GM21737 (cell line): ENCODE measurements around the gene RFC4.
A peak's percentile ranks its signal among the peaks of the same experiment; 100 is the strongest.

Experiments
- ATAC-seq: cut with Tn5 transposase; IDR thresholded peaks from one replicate; pipeline ENCODE4 v1.9.1; 2021; ENCODE audit warnings: mild to moderate bottlenecking, moderate library complexity; ENCODE audit not compliant: unreplicated experiment

The RFC4 gene

GRCh38 chr3:186787642-186788481 is 18.4 kb downstream of the RFC4 start:
- no peak for ATAC-seq

- no peak for ATAC-seq
These were observed 19.4 kb downstream of the RFC4 start for GRCh38 chr3:186786922-186787321.

- no peak for ATAC-seq
These were observed 20.7 kb downstream of the RFC4 start for GRCh38 chr3:186785495-186786018.

DNA sequence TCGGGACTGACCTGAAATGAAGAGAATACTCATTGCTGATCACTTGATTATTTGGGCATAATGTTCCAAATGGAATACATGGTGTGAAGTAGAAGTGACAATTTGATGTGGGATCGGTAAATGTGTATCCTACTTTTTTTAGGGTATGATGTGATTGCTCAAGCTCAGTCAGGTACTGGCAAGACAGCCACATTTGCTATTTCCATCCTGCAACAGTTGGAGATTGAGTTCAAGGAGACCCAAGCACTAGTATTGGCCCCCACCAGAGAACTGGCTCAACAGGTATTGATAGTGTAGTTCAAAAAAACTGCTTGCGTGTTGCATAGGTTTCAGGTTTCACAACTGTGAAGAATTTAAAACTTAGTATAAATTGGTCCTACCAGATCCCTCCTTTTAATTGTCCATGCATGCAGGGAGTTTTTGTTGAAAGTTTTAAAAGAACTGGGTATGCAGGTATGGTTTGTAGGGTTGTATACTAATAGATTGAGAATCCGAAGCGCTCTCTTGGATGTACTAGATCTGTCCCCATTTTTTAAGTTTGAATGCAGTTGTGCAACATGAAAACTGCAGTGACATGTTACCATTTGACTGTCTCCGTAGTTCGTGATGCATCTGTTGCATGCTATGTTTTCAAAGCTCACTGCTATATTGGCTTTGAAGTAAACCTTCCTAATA is 21.3 kb downstream of the RFC4 start:
- no peak for ATAC-seq

GRCh38 chr3:186783731-186784515 is 22.4 kb downstream of the RFC4 start:
- peak; percentile 66 for ATAC-seq

GRCh38 chr3:186783058-186783730 is 23.1 kb downstream of the RFC4 start, which contains the start of gene EIF4A2:
Gene EIF4A2 (plus strand): TSS chr3:186783577. CDS start chr3:186783611, 34 bp downstream.
- peak; percentile 64 for ATAC-seq

GRCh38 chr3:186782542-186783057 is 23.7 kb downstream of the RFC4 start:
- no peak for ATAC-seq

DNA sequence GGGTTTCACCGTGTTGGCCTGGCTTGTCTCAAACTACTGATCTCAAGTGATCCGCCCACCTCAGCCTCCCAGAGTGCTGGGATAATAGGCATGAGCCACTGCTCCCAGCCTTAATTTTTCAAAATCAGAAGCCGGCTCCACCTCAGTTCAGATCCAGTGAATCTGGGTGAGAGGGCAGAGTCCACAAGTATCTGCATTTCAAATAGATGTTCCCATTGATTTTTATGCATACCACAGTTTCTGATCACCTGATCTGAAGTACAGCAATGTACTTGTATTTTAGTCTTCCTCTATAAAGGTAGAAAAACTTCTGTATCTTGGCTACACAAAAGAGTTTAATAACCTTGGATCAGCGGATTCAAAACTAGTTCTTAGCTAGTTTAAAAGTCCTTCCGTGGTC is 27.1 kb downstream of the RFC4 start:
- ATAC-seq = no peak

- ATAC-seq = no peak
These were observed 30.3 kb downstream of the RFC4 start for GRCh38 chr3:186775999-186776398.

GRCh38 chr3:186772701-186773417 is 33.4 kb downstream of the RFC4 start:
- peak; percentile 93 for ATAC-seq

- ATAC-seq = no peak
These were observed 34.0 kb downstream of the RFC4 start for GRCh38 chr3:186772281-186772694.

GRCh38 chr3:186760897-186761447 is 45.3 kb downstream of the RFC4 start:
- ATAC-seq = no peak

GRCh38 chr3:186760141-186760833 is 46.0 kb downstream of the RFC4 start:
- no peak for ATAC-seq

DNA sequence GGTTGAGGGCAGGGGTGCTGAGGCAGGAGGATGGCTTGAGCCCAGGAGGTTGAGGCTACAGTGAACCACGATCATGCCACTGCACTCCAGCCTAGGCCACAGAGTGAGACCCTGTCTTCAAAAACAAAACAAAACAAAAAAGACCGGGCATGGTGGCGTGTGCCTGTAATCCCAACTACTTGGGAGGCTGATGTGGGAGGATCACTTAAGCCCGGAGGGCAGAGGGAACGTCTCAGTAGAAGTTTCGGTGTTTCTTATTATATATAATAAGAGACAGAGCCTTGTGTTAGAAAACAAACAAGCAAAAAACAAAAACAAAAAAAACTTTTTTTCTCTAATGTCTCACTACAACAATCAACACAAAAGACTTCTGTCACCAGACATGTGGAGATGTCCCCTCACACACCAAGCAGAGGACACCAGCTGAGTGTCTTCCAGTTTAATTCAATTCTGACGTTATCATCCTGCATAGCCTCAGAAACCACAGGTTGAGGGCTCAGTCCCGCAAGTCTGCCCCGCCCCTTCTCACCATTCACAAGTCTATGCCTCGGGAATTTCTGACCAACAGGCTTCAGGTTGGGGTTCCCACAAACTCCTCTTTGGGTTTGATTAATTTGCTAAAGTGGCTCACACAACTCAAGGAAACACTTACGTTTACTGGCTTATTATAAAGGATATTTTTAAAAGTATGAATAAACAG is 46.9 kb downstream of the RFC4 start:
- ATAC-seq = no peak

- ATAC-seq = no peak
These were observed 48.5 kb downstream of the RFC4 start for GRCh38 chr3:186757686-186758220.

GRCh38 chr3:186757214-186757613 is 49.1 kb downstream of the RFC4 start:
- no peak for ATAC-seq

DNA sequence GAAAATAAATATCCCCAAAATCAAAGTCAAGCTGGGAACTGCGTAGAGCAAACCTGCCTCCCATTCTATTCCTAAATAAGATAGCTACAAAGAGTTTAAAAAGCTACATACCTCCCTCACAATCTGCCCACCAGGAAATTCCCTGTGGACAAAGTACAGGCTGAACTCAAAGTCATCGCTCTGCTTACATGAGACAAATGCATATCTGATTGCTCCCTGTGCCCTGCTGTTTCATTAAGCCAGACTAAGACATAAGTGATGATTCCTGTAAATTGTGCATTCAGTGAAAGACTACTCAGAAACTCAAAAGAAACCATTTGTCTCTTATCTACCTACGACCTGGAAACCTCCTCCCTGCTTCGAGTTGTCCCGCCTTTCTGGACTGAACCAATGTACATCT is 51.4 kb downstream of the RFC4 start:
- no peak for ATAC-seq

GRCh38 chr3:186754006-186754405 is 52.3 kb downstream of the RFC4 start:
- ATAC-seq = no peak
